ENCODE measurements around the gene ADAM22. TPM values are rescaled to one million over a fixed set of nuclear protein-coding genes. Genes with fewer than 3 reads are reported as not detected.

The ADAM22 gene
- total and polyA plus RNA-seq, 2 donors from 2014 or later: 2.2 to 7.9 TPM

- H3K27ac ChIP-seq (ENCODE audit: low read depth in 2 of 2, low read length in 2 of 2): no peak overlapping the region
- DNase-seq: no peak
- H3K36me3 ChIP-seq (ENCODE audit: control insufficient read depth in 2 of 3, insufficient read depth in 3 of 3, low read length in 3 of 3): no peaks in the 10 kb centered on the region
- no peak for FAIRE-seq
- peak overlapping the region in 1 of 3 donors; percentile 0 for H3K4me3 ChIP-seq (ENCODE audit: low read length in 3 of 3)
- H3K9me3 ChIP-seq (ENCODE audit: control insufficient read depth in 2 of 3, insufficient read depth in 1 of 3, low read length in 3 of 3): no peaks in the 10 kb centered on the region
- no peaks in the 10 kb centered on the region for H3K27me3 ChIP-seq (ENCODE audit: control insufficient read depth, insufficient read depth, low read length)
- H3K9ac ChIP-seq (ENCODE audit: low read length in 3 of 3): no peak overlapping the region
- TF ChIP-seq CTCF (IDR thresholded peaks at IDR 0.05; ENCODE audit: borderline replicate concordance, extremely low read depth, insufficient read depth): no peak
- intact Hi-C loops (cut with DNase I): no loop called here
- H3K4me1 ChIP-seq (ENCODE audit: control insufficient read depth in 2 of 3, insufficient read depth in 2 of 3, low read depth in 1 of 3, low read length in 3 of 3): peaks cover 0 to 3% (median 0%) of the 10 kb centered on the region in 3 donors
Measured at GRCh38 chr7:88151119-88151790, 217.2 kb downstream of the ADAM22 start.

- Histone ChIP-seq H3K9me3 (ENCODE audit: control insufficient read depth in 2 of 3, insufficient read depth in 1 of 3, low read length in 3 of 3) (peaks cover 0 to 4% (median 0%) of the 10 kb centered on the region in 3 donors), H3K4me3 (ENCODE audit: low read length in 3 of 3) (no peak overlapping the region), H3K36me3 (ENCODE audit: control insufficient read depth in 2 of 3, insufficient read depth in 3 of 3, low read length in 3 of 3) (no peaks in the 10 kb centered on the region), H3K27ac (ENCODE audit: low read depth in 2 of 2, low read length in 2 of 2) (no peak overlapping the region), H3K27me3 (ENCODE audit: control insufficient read depth, insufficient read depth, low read length) (no peaks in the 10 kb centered on the region), H3K9ac (ENCODE audit: low read length in 3 of 3) (no peak overlapping the region), H3K4me1 (ENCODE audit: control insufficient read depth in 2 of 3, insufficient read depth in 2 of 3, low read depth in 1 of 3, low read length in 3 of 3) (peaks cover 0 to 3% (median 0%) of the 10 kb centered on the region in 3 donors)
- DNase-seq (no peak), FAIRE-seq (no peak)
- TF ChIP-seq CTCF (IDR thresholded peaks at IDR 0.05; ENCODE audit: borderline replicate concordance, extremely low read depth, insufficient read depth): no peak
- intact Hi-C loops (cut with DNase I): no loop called here
Measured at GRCh38 chr7:88153378-88153777, 219.3 kb downstream of the ADAM22 start.

- Histone ChIP-seq H3K27ac (ENCODE audit: low read depth in 2 of 2, low read length in 2 of 2) (no peak overlapping the region), H3K36me3 (ENCODE audit: control insufficient read depth in 2 of 3, insufficient read depth in 3 of 3, low read length in 3 of 3) (no peaks in the 10 kb centered on the region), H3K4me3 (ENCODE audit: low read length in 3 of 3) (no peak overlapping the region), H3K27me3 (ENCODE audit: control insufficient read depth, insufficient read depth, low read length) (no peaks in the 10 kb centered on the region), H3K9me3 (ENCODE audit: control insufficient read depth in 2 of 3, insufficient read depth in 1 of 3, low read length in 3 of 3) (peaks cover 0 to 4% (median 0%) of the 10 kb centered on the region in 3 donors), H3K4me1 (ENCODE audit: control insufficient read depth in 2 of 3, insufficient read depth in 2 of 3, low read depth in 1 of 3, low read length in 3 of 3) (no peaks in the 10 kb centered on the region), H3K9ac (ENCODE audit: low read length in 3 of 3) (no peak overlapping the region)
- FAIRE-seq: no peak
- no peak for TF ChIP-seq CTCF (IDR thresholded peaks at IDR 0.05; ENCODE audit: borderline replicate concordance, extremely low read depth, insufficient read depth)
- intact Hi-C loops (cut with DNase I): no loop called here
- DNase-seq: no peak
Measured at GRCh38 chr7:88155756-88156155, 221.7 kb downstream of the ADAM22 start.

Data from kidney (tissue), 14 donors.